Measurements from ENCODE around the gene NTSR1.

DNA sequence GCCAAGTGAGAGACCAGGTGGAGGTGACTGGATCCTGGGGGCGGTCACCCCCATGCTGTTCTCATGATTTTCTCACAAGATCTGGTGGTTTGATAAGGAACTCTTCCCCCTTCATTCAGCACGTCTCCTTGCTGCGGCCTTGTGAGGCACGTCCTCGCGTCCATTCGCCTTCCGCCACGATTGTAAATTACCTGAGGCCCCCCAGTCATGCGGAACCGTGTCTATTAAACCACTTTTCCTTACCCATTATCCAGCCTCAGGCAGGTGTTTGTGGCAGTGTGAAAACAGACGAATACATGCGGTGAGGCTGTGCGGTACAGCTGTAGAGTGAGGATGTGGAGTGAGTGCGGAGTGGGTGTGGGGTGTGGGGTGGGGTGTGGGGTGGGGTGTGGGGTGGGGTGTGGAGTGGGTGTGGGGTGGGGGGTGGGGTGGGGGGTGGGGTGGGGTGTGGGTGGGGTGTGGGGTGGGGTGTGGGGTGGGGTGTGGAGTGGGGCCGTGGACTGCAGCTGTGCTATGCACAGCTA, 12.1 kb upstream of the NTSR1 start:
- TF ChIP-seq EZH2 (IDR thresholded peaks at IDR 0.05; ENCODE audit: borderline replicate concordance, low read depth, low read length, poor library complexity, severe bottlenecking), result no peak
- TF ChIP-seq, protein P1, sequence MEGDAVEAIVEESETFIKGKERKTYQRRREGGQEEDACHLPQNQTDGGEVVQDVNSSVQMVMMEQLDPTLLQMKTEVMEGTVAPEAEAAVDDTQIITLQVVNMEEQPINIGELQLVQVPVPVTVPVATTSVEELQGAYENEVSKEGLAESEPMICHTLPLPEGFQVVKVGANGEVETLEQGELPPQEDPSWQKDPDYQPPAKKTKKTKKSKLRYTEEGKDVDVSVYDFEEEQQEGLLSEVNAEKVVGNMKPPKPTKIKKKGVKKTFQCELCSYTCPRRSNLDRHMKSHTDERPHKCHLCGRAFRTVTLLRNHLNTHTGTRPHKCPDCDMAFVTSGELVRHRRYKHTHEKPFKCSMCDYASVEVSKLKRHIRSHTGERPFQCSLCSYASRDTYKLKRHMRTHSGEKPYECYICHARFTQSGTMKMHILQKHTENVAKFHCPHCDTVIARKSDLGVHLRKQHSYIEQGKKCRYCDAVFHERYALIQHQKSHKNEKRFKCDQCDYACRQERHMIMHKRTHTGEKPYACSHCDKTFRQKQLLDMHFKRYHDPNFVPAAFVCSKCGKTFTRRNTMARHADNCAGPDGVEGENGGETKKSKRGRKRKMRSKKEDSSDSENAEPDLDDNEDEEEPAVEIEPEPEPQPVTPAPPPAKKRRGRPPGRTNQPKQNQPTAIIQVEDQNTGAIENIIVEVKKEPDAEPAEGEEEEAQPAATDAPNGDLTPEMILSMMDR (conservative IDR thresholded peaks at IDR 0.05; ENCODE audit: low read depth, low read length), result no peak
